ENCODE data around the gene SERINC5. TPM values are rescaled to one million over a fixed set of nuclear protein-coding genes. Genes with fewer than 3 reads are reported as not detected.

Gene SERINC5
- total RNA-seq, 1 experiment from 2014 or later: 5.7 TPM

- no TSS peak for BruUV-seq (replicated peaks)
Measured at GRCh38 chr5:80207832-80208231, 48.0 kb downstream of the SERINC5 start.

GRCh38 chr5:80206282-80206681 lies 49.6 kb downstream of the SERINC5 start:
- no peak for TF ChIP-seq CTCF (conservative IDR thresholded peaks at IDR 0.05; ENCODE audit: low read depth, low read length)
- TF ChIP-seq EZH2phosphoT487 (IDR thresholded peaks at IDR 0.05; ENCODE audit: borderline replicate concordance, low read length): no peak
- TF ChIP-seq EZH2 (IDR thresholded peaks at IDR 0.05; ENCODE audit: low read length, unreplicated experiment): no peak
- Histone ChIP-seq H3K79me2 (ENCODE audit: low read length) (no peaks in the 10 kb centered on the region), H3K9me2 (replicated peaks; ENCODE audit: low read length) (no peaks in the 10 kb centered on the region), H3K4me3 (ENCODE audit: low read length) (no peak overlapping the region), H3K27me3 (ENCODE audit: low read length) (no peaks in the 10 kb centered on the region), H3F3A (ENCODE audit: low read length, unreplicated experiment) (no peaks in the 10 kb centered on the region), H3K9ac (ENCODE audit: low read length) (no peak overlapping the region), H3K4me2 (ENCODE audit: low read length) (no peak overlapping the region), H3K9me3 (ENCODE audit: low read length) (no peaks in the 10 kb centered on the region), H4K20me1 (ENCODE audit: low read length) (no peaks in the 10 kb centered on the region), H3K4me1 (ENCODE audit: insufficient read depth, low read length) (no peaks in the 10 kb centered on the region), H3K27ac (ENCODE audit: low read length) (no peak overlapping the region), H3K36me3 (ENCODE audit: low read depth, low read length) (no peaks in the 10 kb centered on the region), H2AFZ (ENCODE audit: low read length) (no peak overlapping the region)
- intact Hi-C loops (cut with micrococcal nuclease): no loop called here
- peak; percentile 33 for DNase-seq
- no TSS peak for BruUV-seq (replicated peaks)
- ATAC-seq: no peak
- CTCF ChIA-PET: no interaction called here
- POLR2A ChIA-PET (ENCODE audit: unreplicated experiment): interaction anchor here (0.6 kb wide), 1 partner anchor 43 kb away, joined by 3 read pairs; no protein-coding TSS in a partner anchor

More at GRCh38 chr5:80207832-80208231, 48.0 kb downstream of the SERINC5 start:
- ChIA-PET CTCF (no interaction called here), POLR2A (ENCODE audit: unreplicated experiment) (no interaction called here)
- H2AFZ ChIP-seq (ENCODE audit: low read length): no peak overlapping the region
- H3K4me1 ChIP-seq (ENCODE audit: insufficient read depth, low read length): no peaks in the 10 kb centered on the region
- no peak overlapping the region for H3K27ac ChIP-seq (ENCODE audit: low read length)
- no peak for ATAC-seq
- no peak overlapping the region for H3K4me3 ChIP-seq (ENCODE audit: low read length)
- H3F3A ChIP-seq (ENCODE audit: low read length, unreplicated experiment): no peaks in the 10 kb centered on the region
- no peaks in the 10 kb centered on the region for H3K9me3 ChIP-seq (ENCODE audit: low read length)
- H4K20me1 ChIP-seq (ENCODE audit: low read length): no peaks in the 10 kb centered on the region
- H3K27me3 ChIP-seq (ENCODE audit: low read length): no peaks in the 10 kb centered on the region
- H3K36me3 ChIP-seq (ENCODE audit: low read depth, low read length): no peaks in the 10 kb centered on the region
- no peaks in the 10 kb centered on the region for H3K79me2 ChIP-seq (ENCODE audit: low read length)
- DNase-seq: no peak
- intact Hi-C loops (cut with micrococcal nuclease): no loop called here
- H3K9ac ChIP-seq (ENCODE audit: low read length): no peak overlapping the region
- H3K4me2 ChIP-seq (ENCODE audit: low read length): no peak overlapping the region
- H3K9me2 ChIP-seq (replicated peaks; ENCODE audit: low read length): no peaks in the 10 kb centered on the region
- TF ChIP-seq CTCF (conservative IDR thresholded peaks at IDR 0.05; ENCODE audit: low read depth, low read length) (no peak), EZH2 (IDR thresholded peaks at IDR 0.05; ENCODE audit: low read length, unreplicated experiment) (no peak), EZH2phosphoT487 (IDR thresholded peaks at IDR 0.05; ENCODE audit: borderline replicate concordance, low read length) (no peak)

- Histone ChIP-seq H3K27ac (ENCODE audit: low read length) (no peak overlapping the region), H3K4me2 (ENCODE audit: low read length) (no peak overlapping the region), H3F3A (ENCODE audit: low read length, unreplicated experiment) (no peaks in the 10 kb centered on the region), H3K36me3 (ENCODE audit: low read depth, low read length) (no peaks in the 10 kb centered on the region), H4K20me1 (ENCODE audit: low read length) (no peaks in the 10 kb centered on the region), H3K4me1 (ENCODE audit: insufficient read depth, low read length) (no peaks in the 10 kb centered on the region), H3K79me2 (ENCODE audit: low read length) (no peaks in the 10 kb centered on the region), H3K9me3 (ENCODE audit: low read length) (no peaks in the 10 kb centered on the region), H3K9ac (ENCODE audit: low read length) (no peak overlapping the region), H3K4me3 (ENCODE audit: low read length) (no peak overlapping the region), H2AFZ (ENCODE audit: low read length) (no peak overlapping the region), H3K27me3 (ENCODE audit: low read length) (no peaks in the 10 kb centered on the region), H3K9me2 (replicated peaks; ENCODE audit: low read length) (no peaks in the 10 kb centered on the region)
- intact Hi-C loops (cut with micrococcal nuclease): no loop called here
- TF ChIP-seq EZH2 (IDR thresholded peaks at IDR 0.05; ENCODE audit: low read length, unreplicated experiment): no peak
- no peak for TF ChIP-seq CTCF (conservative IDR thresholded peaks at IDR 0.05; ENCODE audit: low read depth, low read length)
- no peak for TF ChIP-seq EZH2phosphoT487 (IDR thresholded peaks at IDR 0.05; ENCODE audit: borderline replicate concordance, low read length)
- ATAC-seq (no peak), DNase-seq (no peak)
- no TSS peak for BruUV-seq (replicated peaks)
- ChIA-PET POLR2A (ENCODE audit: unreplicated experiment) (interaction anchor here (0.6 kb wide), 1 partner anchor 42 kb away, joined by 3 read pairs; no protein-coding TSS in a partner anchor), CTCF (no interaction called here)
Measured at GRCh38 chr5:80205846-80206245, 50.0 kb downstream of the SERINC5 start.
